ENCODE results near the gene SEMA3F.

DNA sequence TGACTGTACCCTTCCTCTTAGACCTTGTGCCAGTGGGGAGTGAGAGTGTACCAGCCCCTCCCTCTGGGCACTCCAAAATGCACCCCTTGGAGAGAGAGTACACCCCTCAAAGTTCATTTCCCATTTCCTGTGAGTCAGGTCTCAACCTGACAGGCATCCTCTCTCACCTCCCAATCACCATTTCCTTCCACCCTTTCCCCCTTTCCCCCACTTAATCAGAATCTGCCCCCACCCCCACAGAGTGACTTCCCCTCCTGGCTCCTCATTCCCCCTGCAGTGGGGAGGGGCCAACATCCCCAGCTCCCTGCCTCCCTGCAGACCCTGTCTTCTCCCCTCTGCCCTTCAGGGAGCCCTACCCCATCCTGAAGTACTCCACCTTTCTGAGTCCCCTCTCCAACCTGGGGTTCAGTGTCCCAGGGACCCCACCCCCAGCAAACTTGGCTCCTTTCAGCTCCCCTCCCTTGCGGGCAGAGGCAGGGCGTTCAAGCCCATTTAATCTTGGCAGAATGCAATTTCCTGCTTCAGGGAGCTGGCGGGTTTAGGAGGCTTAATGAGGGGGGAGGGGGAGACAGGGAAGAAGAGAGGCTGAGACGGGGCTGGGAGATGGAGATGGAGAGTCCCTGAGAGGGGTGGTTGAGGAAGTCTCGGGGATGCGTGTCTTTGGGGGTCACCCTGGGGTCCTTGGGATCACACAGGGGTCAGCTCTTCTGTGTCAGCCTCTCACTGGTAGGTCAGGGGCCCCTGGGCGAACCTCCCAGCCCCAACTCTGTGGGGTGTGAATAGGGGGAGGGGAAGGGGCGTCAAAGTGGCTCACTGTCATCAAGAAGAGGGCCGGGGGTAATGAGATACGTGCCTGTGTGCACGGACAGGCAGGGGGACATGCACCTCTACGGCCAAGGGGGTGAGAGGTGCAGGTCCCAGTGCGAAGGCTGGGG lies 16.6 kb upstream of the SEMA3F start:
- TF ChIP-seq, protein P1, sequence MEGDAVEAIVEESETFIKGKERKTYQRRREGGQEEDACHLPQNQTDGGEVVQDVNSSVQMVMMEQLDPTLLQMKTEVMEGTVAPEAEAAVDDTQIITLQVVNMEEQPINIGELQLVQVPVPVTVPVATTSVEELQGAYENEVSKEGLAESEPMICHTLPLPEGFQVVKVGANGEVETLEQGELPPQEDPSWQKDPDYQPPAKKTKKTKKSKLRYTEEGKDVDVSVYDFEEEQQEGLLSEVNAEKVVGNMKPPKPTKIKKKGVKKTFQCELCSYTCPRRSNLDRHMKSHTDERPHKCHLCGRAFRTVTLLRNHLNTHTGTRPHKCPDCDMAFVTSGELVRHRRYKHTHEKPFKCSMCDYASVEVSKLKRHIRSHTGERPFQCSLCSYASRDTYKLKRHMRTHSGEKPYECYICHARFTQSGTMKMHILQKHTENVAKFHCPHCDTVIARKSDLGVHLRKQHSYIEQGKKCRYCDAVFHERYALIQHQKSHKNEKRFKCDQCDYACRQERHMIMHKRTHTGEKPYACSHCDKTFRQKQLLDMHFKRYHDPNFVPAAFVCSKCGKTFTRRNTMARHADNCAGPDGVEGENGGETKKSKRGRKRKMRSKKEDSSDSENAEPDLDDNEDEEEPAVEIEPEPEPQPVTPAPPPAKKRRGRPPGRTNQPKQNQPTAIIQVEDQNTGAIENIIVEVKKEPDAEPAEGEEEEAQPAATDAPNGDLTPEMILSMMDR (IDR thresholded peaks at IDR 0.05), result no peak
- no peak for TF ChIP-seq POLR2A (IDR thresholded peaks at IDR 0.05)

All from right lobe of liver (tissue), 4 donors.